SKM-1 treated with dmso at 0.1 percent for 144 hours (cell line): ENCODE results near the gene RASGRP3.

Experiments used
- DNase-seq: peaks from one replicate; lab custom pipeline; 2025; ENCODE audit not compliant: unreplicated experiment; lab: John Stamatoyannopoulos, UW

Gene RASGRP3

GRCh38 chr2:33518929-33519328, 42.5 kb downstream of the RASGRP3 start:
- no peak for DNase-seq

GRCh38 chr2:33521791-33522281, 45.4 kb downstream of the RASGRP3 start:
- no peak for DNase-seq

DNA sequence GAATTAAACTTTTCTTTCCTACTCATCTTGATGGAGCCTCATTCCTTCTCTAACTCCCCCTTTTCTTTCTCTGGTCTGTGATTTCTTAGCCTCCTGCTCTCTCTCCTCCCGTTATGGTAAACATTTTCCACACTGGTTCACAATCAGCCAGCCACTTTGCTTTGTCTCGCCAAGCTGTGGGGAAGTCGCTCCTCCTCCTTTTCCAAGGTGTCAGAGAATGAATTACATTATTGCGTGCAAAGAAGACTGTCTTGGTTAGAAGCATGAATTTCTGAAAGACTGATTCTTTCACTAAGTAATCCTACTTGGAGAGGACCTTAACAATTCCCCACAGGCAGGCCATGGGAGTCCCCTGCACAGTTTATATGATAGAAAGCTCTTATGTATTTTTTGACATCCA, 46.1 kb downstream of the RASGRP3 start:
- DNase-seq = no peak

DNA sequence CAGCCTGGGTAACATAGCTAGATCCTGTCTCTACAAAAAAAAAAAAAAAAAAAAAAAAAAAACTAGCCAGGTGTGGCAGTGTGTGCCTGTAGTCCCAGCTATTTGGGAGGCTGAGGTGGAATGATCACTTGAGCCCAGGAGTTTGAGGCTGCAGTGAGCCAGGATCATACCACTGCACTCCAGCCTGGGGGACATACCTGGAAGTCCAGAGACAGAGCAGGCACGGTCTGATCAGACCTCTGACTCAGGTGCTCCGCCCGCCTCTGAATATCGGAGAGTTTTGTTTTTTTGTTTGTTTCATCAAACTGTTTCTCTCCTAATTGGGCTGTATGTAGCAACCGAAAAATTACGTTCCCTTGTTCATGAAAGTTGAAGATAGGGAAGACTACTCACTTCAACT, 49.2 kb downstream of the RASGRP3 start:
- no peak for DNase-seq

DNA sequence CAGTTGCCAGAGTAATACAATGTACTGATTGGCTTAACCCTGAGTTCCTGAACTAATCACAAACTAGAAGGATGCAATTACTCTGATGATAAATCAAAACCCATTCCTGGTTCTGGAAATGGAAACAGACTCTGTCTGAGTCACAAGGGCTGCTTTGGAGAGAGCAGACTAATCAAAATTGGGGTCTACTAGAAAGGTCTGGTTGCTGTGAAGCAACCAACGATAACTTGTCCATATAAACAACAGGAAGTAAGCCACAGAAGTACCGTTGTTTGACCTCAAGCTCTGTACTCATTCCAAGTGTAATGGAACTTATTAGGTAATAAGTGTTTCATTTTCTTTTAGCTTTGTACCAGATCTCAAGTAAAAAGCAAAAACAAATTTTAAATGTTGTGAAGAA, 49.7 kb downstream of the RASGRP3 start:
- DNase-seq = no peak

DNA sequence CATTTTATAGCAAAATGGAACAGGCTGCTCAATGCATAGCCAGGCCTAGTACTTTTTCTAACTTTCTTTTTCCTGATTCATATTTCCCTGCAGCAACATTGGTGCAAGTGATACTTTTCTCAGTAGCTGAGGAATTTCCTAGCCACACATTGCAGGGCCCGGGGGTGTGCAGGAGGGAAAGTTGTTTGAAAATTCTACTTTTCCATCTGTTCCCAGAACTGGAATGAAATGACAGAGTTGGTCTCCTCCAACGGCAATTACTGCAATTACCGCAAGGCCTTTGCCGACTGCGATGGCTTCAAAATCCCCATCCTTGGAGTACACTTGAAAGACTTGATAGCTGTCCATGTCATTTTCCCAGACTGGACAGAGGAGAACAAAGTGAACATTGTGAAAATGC, 50.5 kb downstream of the RASGRP3 start:
- no peak for DNase-seq

- no peak for DNase-seq
These were observed 52.0 kb downstream of the RASGRP3 start for GRCh38 chr2:33528441-33528950.

DNA sequence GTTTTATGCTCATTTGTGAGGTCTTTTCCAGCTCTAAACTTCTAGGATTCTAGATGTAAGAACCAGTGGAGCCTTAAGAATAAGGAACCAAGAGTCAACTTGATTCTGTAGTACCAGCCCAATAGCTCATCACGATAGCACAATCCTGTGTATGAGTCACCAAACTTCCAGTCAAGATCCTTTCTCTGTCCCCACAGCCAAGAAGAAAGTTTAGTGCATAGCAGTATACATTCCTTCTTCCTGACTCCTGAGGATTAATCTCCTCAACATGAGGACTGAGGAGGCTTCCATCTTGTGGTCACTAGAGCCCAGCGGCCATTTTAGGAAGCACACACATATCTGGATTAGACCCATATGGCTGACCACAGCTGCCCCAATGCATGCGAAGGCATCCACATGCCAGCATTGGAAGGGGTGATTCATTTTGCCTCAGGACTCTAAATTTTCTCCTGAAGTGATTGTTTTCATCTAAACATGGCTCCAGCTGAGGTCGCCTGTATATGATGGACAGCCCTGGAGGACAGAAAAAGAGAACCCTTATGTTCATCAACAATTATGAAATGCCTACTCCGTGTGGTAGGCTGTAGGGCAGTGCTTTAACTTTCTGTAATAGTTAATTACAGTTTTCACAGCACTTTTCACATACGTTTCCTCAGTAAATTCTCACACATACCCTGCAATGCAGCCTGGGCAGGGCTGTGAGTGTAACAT, 53.5 kb downstream of the RASGRP3 start:
- DNase-seq = no peak

GRCh38 chr2:33530690-33531548, 54.5 kb downstream of the RASGRP3 start:
- DNase-seq = no peak

GRCh38 chr2:33531549-33532059, 55.2 kb downstream of the RASGRP3 start:
- no peak for DNase-seq

DNA sequence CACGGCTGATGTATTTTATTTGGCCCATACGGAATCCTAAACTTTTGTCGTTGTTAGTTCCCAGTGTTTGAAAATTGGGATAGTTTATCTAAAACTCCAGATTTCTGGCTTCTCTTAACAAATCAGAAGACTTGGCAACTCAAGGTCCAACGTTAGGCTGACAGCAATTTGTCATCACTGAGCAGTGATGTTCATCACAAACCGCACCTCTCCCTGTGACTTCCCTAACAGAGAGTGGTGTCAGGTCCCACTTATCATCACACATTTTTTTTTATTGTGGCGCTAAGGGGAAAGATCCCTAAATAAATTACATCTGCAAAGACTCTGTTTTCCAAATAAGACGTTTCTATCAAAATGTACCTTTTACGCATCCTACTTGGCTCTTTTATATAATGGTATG, 55.7 kb downstream of the RASGRP3 start:
- no peak for DNase-seq

DNA sequence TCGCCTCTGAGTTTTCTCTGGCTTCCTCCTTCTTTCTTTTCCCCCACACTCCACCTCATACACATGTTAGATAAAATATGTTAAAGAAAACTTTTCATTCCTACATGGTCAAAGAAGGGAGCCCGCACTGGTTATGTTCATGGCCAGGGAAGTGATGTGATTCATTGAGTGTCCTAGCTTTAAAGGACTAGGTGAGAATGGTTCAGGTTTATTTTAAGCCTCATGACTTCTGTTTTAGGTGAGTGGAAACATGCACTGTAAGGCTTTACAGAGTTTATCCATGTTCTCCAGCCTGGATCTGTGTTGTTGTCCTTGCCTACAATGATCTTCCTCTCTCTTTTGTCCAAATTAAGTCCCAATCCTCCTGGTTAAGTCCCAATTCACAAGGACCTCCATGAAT, 56.5 kb downstream of the RASGRP3 start:
- no peak for DNase-seq

DNA sequence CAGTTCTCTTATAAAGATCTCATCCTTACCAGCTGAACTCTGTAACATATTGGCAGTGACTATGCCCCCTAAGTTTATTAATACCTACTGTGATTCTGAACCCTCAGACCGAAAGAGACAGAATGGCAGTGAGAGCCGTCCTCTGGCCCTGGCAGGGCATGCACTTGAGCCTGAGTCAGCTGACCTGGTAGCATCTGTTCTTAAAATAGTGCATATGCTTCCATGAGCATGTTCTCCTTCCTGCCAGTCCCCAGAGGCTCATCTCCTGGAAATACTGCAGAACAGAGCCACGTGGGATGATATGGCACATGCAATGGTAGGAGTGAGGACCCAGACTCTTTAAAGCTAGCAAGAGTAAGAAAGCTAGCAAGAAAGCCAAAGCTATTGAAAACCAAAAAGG, 59.0 kb downstream of the RASGRP3 start:
- DNase-seq = no peak

DNA sequence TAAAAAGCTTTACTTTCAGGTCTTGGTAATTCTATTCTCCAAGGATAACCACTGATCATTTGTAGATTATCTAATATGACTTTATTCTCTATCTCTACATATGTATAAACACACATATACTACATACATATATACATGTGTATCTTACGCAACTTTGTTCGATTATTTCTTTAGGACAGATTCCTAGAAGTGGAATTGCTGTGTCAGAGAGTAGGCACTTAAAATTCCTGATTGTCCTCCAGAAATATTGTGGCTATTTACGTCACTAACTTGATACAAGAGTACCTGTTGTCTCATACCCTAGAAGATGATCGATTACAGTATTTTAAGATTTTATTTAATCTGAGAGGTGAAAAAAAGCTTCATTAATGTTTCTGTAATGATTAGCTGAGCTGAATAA, 64.8 kb downstream of the RASGRP3 start:
- no peak for DNase-seq

DNA sequence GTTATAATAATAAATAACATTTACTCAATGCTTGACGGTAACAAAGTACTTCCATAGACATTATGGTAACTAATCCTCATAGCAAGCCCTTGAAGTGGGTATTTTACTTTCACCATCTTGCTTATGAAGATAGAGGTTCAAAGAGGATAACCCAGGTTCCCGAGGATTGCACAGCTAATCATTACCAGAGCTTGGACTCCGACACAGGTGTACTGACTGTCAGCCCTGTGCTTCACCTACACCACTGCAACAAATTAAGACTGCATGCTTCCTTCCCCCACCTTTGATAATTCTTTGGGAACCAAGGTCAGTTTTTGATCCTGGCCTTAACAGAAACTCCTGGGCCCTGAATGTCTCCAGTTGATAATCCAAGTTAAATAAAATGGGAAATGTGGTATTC, 73.8 kb downstream of the RASGRP3 start:
- DNase-seq = no peak

- DNase-seq = peak; percentile 21
These were observed 76.5 kb downstream of the RASGRP3 start for GRCh38 chr2:33552758-33553461.

GRCh38 chr2:33555681-33556080, 79.2 kb downstream of the RASGRP3 start:
- no peak for DNase-seq

- no peak for DNase-seq
These were observed 82.9 kb downstream of the RASGRP3 start for GRCh38 chr2:33559328-33559727.

DNA sequence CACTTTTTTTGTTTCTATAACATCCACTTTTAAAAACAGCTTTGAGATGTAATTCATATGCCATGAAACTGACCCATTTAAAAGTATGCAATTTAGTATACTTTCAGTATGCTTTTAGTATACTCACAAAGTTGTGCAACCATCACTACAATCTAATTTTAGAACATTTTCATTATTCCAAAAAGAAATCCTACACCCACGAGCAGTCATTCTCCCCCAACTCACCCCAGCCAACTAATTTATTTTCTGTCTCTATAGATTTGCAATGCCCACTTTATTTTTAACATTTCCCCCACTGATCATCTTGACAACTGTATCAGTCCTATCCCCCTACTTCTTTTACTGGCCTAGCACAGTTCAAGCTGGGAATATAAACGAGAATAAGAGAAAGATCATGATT, 83.6 kb downstream of the RASGRP3 start:
- no peak for DNase-seq

DNA sequence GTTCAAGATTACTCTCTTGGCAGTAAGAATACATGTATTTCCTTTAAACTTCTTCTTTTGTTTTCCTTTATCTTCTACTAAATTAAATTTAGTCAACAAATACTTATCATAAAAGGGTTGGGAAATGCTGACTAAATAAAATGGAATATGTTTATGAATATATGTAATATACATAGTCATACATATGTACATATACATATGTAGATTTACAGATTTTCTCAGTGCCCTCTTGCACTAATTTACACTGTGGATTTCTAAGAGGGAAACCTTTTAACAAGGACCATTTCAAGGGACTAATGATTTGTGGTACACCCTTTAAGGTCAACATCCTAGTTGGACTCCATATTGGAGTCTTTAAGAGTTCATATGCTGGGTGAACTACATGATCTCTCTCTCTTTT, 85.4 kb downstream of the RASGRP3 start:
- no peak for DNase-seq

DNA sequence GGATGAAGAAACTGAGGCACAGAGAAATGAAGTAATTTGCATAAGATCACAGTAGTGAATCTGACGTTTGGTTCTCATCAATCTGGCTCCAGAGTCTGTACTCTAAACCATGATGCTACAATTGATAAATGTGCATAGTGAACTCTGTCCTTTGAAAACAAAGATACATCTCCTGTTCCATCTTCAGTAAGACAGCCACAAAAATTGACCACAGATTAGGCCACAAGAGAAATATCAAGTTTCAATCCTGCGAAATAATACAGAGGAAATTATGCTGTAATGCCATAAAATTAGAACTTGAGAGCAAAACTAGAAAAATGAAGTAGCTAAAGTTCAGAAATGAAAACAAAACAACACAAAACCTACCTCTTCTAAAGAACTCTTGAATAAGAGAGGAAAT, 94.2 kb downstream of the RASGRP3 start:
- DNase-seq = no peak
